T-cell (primary cell): Measurements from ENCODE around the gene FRG2. TPM values are rescaled to one million over a fixed set of nuclear protein-coding genes. Genes with fewer than 3 reads are reported as not detected.
A peak's percentile ranks its signal among the peaks of the same experiment; 100 is the strongest.
"Not testable (repeated sequence)": the region's sequence is repeated elsewhere in the genome, so short reads cannot be mapped to it uniquely, and the experiment has no call there.

ENCODE experiments used
- ATAC-seq, 4 experiments: fragments of 200-7000 bp in 3 of 4; fragments of 150-1000 bp in 1 of 4; cut with Tn5 transposase; replicated peaks in 1 of 4; 1 replicate in 3 of 4; 2 replicates in 1 of 4; pipeline ENCODE4 v1.10.0; 2021; ENCODE audit warnings: moderate library complexity in 3 of 4, mild to moderate bottlenecking in 2 of 4, moderate number of reproducible peaks in 1 of 4
- CTCF ChIA-PET, 2 donors: fragments of 300-600 bp; sonication (Branson Sonifier 250); formaldehyde crosslinking; loops; one replicate each; lab custom pipeline; 2022; ENCODE audit warnings: antibody characterized with exemption in 2 of 2; lab: Charles Lee
- POLR2A ChIA-PET, 2 donors: fragments of 300-600 bp; sonication (Branson Sonifier 250); formaldehyde crosslinking; loops; one replicate each; lab custom pipeline; 2022; ENCODE audit warnings: antibody characterized with exemption in 2 of 2; lab: Charles Lee
- DNase-seq, 35 experiments: peaks; one replicate each; pipeline versions ENCODE4 v3.0.0 to v3.0.0-alpha.2; 2013 to 2023
- H3K27ac ChIP-seq: one replicate; pipeline ENCODE4 v1.5.1; 2013; ENCODE audit warnings: low read length
- H3K27me3 ChIP-seq, 2 experiments: replicated peaks in 1 of 2; 1 replicate in 1 of 2; 2 replicates in 1 of 2; pipeline versions ENCODE4 v1.6.1 to v1.7.0; 2013; ENCODE audit warnings: low read length in 1 of 2, mixed read lengths in 1 of 2; ENCODE audit not compliant: control insufficient read depth in 2 of 2, insufficient read depth in 2 of 2; ENCODE audit errors: extremely low read depth in 1 of 2
- H3K36me3 ChIP-seq, 2 donors: 1 replicate in 1 of 2; 2 replicates in 1 of 2; pipeline versions ENCODE4 v1.6.1 to v1.7.0; 2013; ENCODE audit warnings: low read length in 1 of 2; ENCODE audit not compliant: control insufficient read depth in 2 of 2, insufficient read depth in 1 of 2; ENCODE audit errors: extremely low read depth in 1 of 2
- H3K4me1 ChIP-seq, 2 experiments: 1 replicate in 1 of 2; 2 replicates in 1 of 2; pipeline versions ENCODE4 v1.6.1 to v1.7.0; 2013; ENCODE audit warnings: low read length in 2 of 2, mixed read lengths in 1 of 2; ENCODE audit not compliant: insufficient read depth in 2 of 2, control insufficient read depth in 1 of 2; ENCODE audit errors: extremely low read depth in 1 of 2
- H3K4me3 ChIP-seq, 2 donors: 1 replicate in 1 of 2; 2 replicates in 1 of 2; pipeline versions ENCODE4 v1.5.1 to v1.7.0; 2013; ENCODE audit warnings: mild to moderate bottlenecking in 2 of 2, low read length in 1 of 2, moderate library complexity in 1 of 2; ENCODE audit not compliant: control insufficient read depth in 1 of 2; ENCODE audit errors: extremely low read depth in 1 of 2
- H3K9me3 ChIP-seq: 2 replicates; pipeline ENCODE4 v1.7.0; 2013
- H3K27ac Mint-ChIP-seq, 2 donors: one replicate each; pipeline ENCODE4 v1.8.0; 2020 to 2021; ENCODE audit warnings: mild to moderate bottlenecking in 2 of 2, mixed read lengths in 2 of 2
- H3K27me3 Mint-ChIP-seq, 2 donors: one replicate each; pipeline ENCODE4 v1.8.0; 2021 to 2022; ENCODE audit warnings: mixed read lengths in 2 of 2
- H3K36me3 Mint-ChIP-seq: one replicate; pipeline ENCODE4 v1.8.0; 2021; ENCODE audit warnings: mixed read lengths
- H3K4me1 Mint-ChIP-seq, 3 donors: one replicate each; pipeline ENCODE4 v1.8.0; 2020 to 2022; ENCODE audit warnings: mixed read lengths in 3 of 3, mild to moderate bottlenecking in 1 of 3
- H3K4me3 Mint-ChIP-seq, 3 donors: one replicate each; pipeline ENCODE4 v1.8.0; 2020 to 2022; ENCODE audit warnings: mild to moderate bottlenecking in 3 of 3, mixed read lengths in 3 of 3, moderate library complexity in 3 of 3
- H3K9me3 Mint-ChIP-seq, 3 donors: one replicate each; pipeline ENCODE4 v1.8.0; 2020 to 2022; ENCODE audit warnings: mixed read lengths in 3 of 3
- WGBS: methylation state at CpG from one replicate; pipeline ENCODE4 v1.1.5; 2013; ENCODE audit warnings: missing lambda C conversion rate; ENCODE audit not compliant: insufficient coverage; 5-methylcytosine and 5-hydroxymethylcytosine counted together
- total RNA-seq, 35 experiments: library from RNA in 6 of 35; stranded (reverse) in 6 of 35; fragments of 120-200 nt in 1 of 35; gene quantifications; one replicate each; pipeline versions ENCODE4 v1.2.1 to v1.2.4 and lab custom pipeline; 2013 to 2026

The FRG2 gene
- total RNA-seq, 5 donors from 2014 or later (not counting 1 experiment from before 2014, with no cell fraction given) = not detected

DNA sequence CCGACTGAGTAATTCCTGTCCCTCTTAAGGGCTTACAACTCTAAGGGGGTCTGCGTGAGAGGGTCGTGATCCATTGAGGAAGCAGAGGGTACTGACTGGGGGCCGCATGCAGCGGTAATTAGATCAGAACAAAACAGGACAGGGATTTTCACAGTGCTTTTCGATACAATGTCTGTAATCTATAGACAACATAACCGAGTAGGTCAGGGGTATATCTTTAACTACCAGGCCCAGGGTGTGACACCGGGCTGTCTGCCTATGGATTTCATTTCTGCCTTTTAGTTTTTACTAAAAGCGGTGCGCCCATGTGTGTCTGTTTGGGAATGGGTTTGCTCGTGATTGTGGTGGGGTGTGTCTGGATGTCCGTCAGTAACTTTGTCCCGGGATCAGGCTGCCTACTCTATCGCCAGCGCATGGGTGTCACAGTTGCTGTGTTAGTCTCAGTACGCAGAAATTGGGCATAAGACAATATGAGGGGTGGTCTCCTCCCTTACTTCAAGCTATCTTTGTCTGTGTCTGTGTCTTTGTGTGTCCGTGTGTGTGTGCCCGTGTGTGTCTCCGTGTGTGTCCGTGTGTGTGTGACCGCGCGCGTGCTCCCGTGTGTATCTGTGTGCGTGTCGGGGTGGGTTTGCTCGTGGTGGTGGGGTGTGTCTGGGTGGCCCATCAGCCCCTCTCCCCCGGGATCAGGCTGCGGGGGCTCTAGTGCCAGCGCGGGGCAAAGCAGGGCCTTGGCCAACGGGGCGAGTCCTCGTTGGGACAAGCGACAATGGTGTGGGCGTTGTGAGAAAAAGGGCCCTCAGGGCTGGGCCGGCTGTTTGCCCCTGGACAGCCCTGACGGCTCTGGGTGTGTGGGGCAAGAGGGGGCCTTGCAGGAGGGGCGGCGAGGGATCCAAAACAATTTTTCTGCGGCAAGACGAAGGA is 10.4 kb downstream of the FRG2 start:
- Mint-ChIP-seq H3K36me3 (no peaks in the 10 kb centered on the region), H3K4me3 (peak overlapping the region in 1 of 3 donors; percentile 59), H3K27me3 (peaks cover 59 to 75% of the 10 kb centered on the region in 2 donors), H3K9me3 (peaks cover 0 to 7% (median 0%) of the 10 kb centered on the region in 3 donors), H3K27ac (no peak overlapping the region), H3K4me1 (peaks cover 42 to 47% (median 43%) of the 10 kb centered on the region in 3 donors)
- H3K27me3 ChIP-seq = peaks cover 14 to 68% of the 10 kb centered on the region in 2 experiments
- no peaks in the 10 kb centered on the region for H3K9me3 ChIP-seq
- H3K4me3 ChIP-seq = no peak overlapping the region
- peaks cover 0 to 25% of the 10 kb centered on the region in 2 experiments for H3K4me1 ChIP-seq
- CTCF ChIA-PET = no interaction called here
- POLR2A ChIA-PET = no interaction called here
- H3K36me3 ChIP-seq = no peaks in the 10 kb centered on the region
- DNase-seq = no peak
- no peak for ATAC-seq
- 24% methylated on average over 31 of the region's 43 CpGs for WGBS
- H3K27ac ChIP-seq = no peak overlapping the region

DNA sequence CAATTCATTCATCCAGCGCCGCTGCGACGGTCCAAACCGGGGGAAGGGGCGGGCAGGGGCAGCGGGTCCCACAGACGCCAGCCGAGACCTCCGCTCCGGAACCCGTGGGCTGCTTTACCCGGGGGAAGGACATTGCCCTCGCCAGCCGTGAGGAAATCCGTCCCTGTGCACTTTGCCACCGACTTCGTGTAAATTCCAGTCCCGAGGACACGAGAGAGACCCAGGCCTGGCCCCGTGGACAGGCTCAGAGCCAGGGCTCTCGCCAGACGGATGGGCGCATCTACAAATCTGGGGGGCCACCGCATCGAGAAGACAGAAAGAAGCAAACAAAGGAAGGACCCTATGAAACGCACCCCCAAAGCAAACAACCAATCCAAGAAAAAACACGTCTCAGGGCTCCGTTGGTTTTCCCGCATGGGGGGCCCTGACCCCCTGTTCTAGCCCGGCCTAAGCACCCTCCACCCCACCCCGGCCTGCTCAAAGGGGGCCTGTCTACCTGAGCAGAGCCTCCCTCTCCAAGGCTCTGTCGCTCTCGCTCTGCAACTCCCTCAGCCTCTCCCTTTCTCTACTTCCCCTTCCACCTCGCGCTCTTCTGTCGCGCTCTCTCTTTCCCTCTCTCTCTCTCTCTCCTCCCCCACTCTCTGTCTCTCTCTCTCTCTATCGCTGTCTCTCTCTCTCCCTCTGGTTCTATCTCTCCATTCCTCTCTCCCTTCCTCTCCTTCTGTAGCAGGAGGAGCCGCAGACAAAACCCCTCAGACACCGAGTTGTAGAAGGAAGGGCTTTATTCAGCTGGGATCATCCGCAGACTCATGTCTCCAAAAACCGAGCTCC is 11.3 kb downstream of the FRG2 start:
- peaks cover 0 to 7% (median 0%) of the 10 kb centered on the region in 3 donors for H3K9me3 Mint-ChIP-seq
- peak overlapping the region in 2 of 3 donors; percentile 25 to 59 for H3K4me3 Mint-ChIP-seq
- H3K36me3 Mint-ChIP-seq = no peaks in the 10 kb centered on the region
- peaks cover 36 to 40% (median 38%) of the 10 kb centered on the region in 3 donors for H3K4me1 Mint-ChIP-seq
- H3K4me3 ChIP-seq = no peak overlapping the region
- H3K9me3 ChIP-seq = no peaks in the 10 kb centered on the region
- ChIA-PET POLR2A (no interaction called here), CTCF (no interaction called here)
- H3K36me3 ChIP-seq = no peaks in the 10 kb centered on the region
- H3K27me3 ChIP-seq = peaks cover 14 to 61% of the 10 kb centered on the region in 2 experiments
- H3K27ac ChIP-seq = no peak overlapping the region
- H3K27ac Mint-ChIP-seq = no peak overlapping the region
- DNase-seq = no peak
- peaks cover 0 to 19% of the 10 kb centered on the region in 2 experiments for H3K4me1 ChIP-seq
- 20% methylated on average over 35 of the region's 43 CpGs for WGBS
- ATAC-seq = no peak
- peaks cover 56 to 74% of the 10 kb centered on the region in 2 donors for H3K27me3 Mint-ChIP-seq

DNA sequence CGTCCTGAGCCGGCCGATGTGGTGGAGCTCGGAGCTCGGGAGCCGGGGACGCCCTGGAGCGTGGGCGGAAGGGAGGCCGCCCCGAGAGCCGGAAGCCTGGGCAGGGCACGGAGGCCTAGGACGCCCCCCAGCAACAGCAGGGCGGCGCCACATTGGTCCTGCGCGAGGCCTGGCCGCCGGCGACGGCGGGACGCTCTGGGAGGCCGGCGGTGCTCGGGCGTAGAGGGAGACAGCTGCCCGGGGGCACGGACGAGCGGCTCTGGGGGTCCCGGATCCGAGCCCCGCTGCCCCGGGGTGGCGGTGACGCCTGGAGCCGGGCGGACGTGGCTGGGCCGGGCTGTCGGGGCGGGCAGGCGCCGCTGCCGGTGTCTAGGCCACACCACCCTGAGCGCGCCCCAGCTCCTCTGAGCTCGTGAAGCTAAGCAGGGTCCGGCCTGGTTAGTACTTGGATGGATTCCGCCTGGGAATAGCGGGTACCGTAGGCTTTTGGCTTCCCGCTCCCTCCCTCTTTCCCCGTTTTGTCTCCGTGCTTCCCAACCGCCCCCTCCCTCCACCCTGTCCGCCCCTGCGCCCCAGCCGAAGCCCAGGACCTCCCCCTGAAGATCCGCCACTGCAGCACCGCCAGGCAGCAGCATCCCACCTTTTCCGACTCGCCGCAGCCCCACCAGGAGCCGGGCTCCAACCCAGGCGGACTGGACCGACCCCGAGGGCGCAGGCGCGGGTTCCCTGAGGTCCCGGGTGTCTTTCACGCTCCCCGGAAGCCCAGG is 12.1 kb downstream of the FRG2 start:
- Histone ChIP-seq H3K27me3 (peaks cover 10 to 53% of the 10 kb centered on the region in 2 experiments), H3K27ac (no peak overlapping the region), H3K4me1 (peaks cover 0 to 15% of the 10 kb centered on the region in 2 experiments), H3K9me3 (no peaks in the 10 kb centered on the region), H3K36me3 (no peaks in the 10 kb centered on the region), H3K4me3 (no peak overlapping the region)
- Mint-ChIP-seq H3K9me3 (peaks cover 0 to 7% (median 0%) of the 10 kb centered on the region in 3 donors), H3K27me3 (peaks cover 53 to 66% of the 10 kb centered on the region in 2 donors), H3K4me1 (peaks cover 30 to 32% (median 30%) of the 10 kb centered on the region in 3 donors), H3K36me3 (no peaks in the 10 kb centered on the region), H3K27ac (no peak overlapping the region), H3K4me3 (peak overlapping the region; percentile 24 to 61 (median 25))
- CTCF ChIA-PET = no interaction called here
- DNase-seq (peak in 1 of 35 experiments; percentile 9), ATAC-seq (peak in 3 of 4 experiments; percentile 45 to 63 (median 56))
- 10% methylated on average over 75 of the region's 76 CpGs for WGBS
- POLR2A ChIA-PET = no interaction called here

DNA sequence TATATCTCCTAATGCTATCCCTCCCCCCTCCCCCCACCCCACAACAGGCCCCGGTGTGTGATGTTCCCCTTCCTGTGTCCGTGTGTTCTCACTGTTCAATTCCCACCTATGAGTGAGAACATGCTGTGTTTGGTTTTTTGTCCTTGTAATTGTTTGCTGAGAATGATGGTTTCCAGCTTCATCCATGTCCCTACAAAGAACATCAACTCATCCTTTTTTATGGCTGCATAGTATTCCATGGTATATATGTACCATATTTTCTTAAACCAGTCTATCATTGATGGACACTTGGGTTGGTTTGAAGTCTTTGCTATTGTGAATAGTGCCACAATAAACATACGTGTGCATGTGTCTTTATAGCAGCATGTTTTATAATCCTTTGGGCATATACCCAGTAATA is 37.1 kb downstream of the FRG2 start:
- H3K36me3 Mint-ChIP-seq, H3K4me1 ChIP-seq, H3K4me1 Mint-ChIP-seq, H3K9me3 Mint-ChIP-seq, DNase-seq, H3K27me3 Mint-ChIP-seq, H3K9me3 ChIP-seq, H3K27me3 ChIP-seq, CTCF ChIA-PET, H3K27ac Mint-ChIP-seq, ATAC-seq, H3K4me3 ChIP-seq, H3K36me3 ChIP-seq, POLR2A ChIA-PET, H3K4me3 Mint-ChIP-seq, H3K27ac ChIP-seq: not testable (repeated sequence)
- no CpG with 5 or more reads among the region's 3 CpGs for WGBS

DNA sequence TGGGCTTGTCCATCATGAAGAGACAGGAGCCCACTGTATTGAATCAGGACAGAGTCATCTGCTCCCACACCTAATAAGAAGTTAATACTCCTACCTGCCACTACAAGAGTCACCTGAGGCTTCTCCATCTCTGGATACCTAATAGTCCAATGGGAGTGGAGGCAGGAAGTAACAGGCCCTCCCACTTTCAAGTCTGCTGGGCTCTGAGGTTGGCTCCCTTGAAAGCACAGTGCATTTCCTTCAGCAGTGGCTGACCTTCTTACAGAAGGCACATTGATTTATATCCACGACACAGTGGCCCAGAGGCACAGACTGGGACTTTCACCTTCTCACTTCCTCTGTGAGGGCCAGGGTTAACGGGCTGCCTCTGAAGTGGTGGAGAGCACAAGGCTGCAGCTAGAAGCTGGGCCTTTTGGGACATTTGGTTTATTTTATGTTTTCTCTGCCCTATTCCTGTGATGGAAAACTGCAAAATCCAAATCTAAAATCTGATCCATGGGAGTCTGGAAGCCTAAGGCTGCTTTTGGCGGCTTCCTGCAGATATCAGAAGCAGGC is 38.1 kb downstream of the FRG2 start:
- Histone ChIP-seq H3K9me3 (no peaks in the 10 kb centered on the region), H3K27me3 (no peaks in the 10 kb centered on the region), H3K4me3 (no peak overlapping the region), H3K27ac (no peak overlapping the region), H3K4me1 (no peaks in the 10 kb centered on the region), H3K36me3 (no peaks in the 10 kb centered on the region)
- no peaks in the 10 kb centered on the region for H3K9me3 Mint-ChIP-seq
- no peak for DNase-seq
- no peaks in the 10 kb centered on the region for H3K36me3 Mint-ChIP-seq
- CTCF ChIA-PET = no interaction called here
- peaks cover 3 to 4% of the 10 kb centered on the region in 2 donors for H3K27me3 Mint-ChIP-seq
- no peak for ATAC-seq
- H3K27ac Mint-ChIP-seq = no peak overlapping the region
- POLR2A ChIA-PET = no interaction called here
- WGBS = no CpG with 5 or more reads among the region's 3 CpGs
- H3K4me3 Mint-ChIP-seq = no peak overlapping the region
- H3K4me1 Mint-ChIP-seq = no peaks in the 10 kb centered on the region
